Eye (tissue), 1 donor: ENCODE data around the gene CKAP5.

Experiments used
- DNase-seq: peaks from one replicate; pipeline ENCODE4 v3.0.0-alpha.2; 2015

The CKAP5 gene

DNA sequence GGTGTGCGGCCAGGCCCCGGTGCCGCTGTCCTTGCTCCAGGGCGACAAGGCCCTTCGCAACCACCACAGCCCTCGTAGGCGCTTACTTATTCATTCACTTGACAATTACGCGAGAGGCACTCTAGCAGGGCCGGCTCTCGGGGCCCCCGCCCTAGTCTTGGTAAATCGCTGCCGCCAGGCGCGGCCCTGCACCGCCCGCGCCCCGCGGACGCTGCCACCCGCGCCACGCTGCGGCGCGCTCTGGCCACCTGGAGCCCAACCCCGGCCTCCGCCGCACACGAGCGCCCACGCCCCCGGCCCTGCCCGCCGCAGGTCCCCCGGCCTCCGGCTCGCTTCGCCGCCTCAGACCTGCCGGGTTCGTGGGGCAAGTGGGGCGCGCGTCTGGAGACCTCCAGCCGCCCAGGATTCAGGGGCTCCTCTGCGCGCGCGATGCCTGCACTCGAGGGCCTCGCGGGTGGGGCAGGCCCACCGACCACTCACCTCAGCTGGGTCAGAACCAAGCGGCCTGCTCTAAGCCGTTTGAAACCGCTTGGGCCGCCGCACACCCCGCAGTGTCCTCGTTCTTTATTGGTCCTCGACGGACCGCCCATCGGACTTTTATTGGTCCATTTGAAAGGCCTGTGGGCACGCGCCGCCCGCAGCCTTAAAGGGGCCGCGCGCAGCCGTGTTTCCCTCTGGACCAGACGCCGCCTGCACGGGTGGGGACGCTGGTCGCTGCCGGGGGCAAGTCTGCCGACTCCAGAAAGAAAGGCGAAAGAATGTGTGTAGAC lies at the start of gene CKAP5:
Gene CKAP5 (minus strand): TSS at position 541 of the 770 bp plus-strand sequence. CDS start 25,049 bp downstream, outside the sequence.
- DNase-seq: peak; percentile 96

DNA sequence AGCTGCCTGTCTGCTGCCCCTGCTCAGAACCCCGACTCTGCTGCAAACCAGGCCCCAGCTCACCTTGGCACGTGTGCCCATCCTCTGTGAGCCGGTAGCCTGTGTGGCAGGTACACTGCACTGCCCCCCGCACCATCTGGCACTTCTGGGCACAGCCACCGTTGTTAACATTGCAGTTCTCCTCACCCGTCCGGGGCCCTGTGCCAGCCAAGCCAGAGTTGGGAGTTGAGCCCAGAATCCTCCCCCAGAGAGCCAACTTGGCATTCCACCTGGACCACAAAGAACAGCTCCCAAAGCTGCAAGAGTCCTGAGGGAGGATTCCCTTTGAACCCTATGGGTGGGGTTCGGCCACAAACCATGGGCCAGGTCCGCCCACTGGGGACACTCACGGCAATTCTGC lies 49.7 kb upstream of the CKAP5 start:
- DNase-seq: no peak

DNA sequence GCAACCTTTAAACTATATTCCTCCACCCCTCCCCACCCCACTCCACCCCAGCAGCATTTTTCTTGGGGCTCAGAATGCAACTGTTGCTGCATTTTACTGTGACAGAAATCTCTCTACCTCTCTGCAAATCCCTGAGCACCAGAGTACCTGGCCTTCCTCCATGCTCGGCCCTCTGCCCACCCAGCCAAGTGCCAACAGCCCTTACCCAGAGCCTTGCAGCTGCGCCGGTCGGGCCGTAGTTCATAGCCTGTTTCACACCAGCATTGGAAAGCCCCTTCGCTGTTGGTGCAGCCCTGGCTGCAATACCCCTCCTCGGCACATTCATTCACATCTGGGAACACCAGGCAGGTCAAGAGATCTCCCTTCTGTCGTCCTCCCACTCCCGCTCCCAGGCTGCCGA lies 48.9 kb upstream of the CKAP5 start:
- DNase-seq: no peak

DNA sequence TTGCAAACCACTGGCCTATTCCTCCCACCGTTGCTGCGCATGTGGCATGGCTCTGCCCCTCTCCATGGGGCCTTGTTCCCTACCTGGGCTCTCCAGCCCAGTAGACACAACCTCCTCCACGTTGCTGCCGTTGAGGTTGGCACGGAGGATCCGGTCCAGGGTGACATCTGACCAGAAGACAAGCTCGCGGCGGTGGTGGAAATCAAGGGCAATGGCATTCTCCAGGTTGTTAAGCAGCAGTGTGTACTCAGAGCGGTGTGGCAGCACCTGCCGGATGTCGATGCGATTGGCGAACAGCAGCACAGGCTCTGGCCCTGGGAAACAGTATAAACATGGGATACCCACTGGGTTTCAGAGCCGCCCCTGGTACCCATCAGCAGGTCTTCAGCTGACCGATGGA lies 48.4 kb upstream of the CKAP5 start:
- no peak for DNase-seq

DNA sequence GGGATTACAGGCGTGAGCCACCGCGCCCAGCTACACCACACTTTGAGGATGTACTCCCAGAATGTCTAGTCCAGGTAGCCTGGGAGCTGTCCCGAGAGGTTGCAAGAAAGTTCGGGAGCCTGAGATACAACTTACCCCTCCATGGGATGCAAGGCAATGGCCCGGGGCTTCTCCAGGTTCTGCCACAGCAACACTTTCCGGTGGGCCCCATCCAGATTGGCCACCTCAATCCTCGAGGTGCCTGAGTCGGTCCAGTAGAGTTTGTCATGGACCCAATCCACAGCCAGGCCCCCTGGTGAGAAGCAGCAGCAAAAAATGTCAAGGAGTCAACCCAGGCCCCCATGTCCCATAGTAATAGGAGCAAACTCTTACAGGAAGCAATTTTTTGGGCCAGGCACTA lies 46.8 kb upstream of the CKAP5 start:
- no peak for DNase-seq

DNA sequence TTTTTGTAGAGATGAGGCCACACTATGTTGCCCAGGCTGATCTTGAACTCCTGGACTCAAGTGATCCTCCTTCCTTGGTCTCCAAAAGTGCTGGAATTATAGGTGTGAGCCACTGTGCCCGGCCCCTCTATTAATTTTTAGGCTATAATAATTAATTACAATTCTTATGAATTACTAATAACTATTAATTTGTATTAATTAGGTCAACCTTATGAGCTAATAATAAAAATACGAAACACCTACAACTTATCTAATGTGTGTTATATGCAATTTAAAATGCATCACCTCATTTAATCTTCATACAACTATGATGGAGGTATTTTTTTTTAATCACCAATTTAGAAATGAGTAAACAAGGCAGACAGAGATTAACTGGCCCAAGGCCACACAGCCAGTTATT lies 46.0 kb upstream of the CKAP5 start:
- DNase-seq: no peak

DNA sequence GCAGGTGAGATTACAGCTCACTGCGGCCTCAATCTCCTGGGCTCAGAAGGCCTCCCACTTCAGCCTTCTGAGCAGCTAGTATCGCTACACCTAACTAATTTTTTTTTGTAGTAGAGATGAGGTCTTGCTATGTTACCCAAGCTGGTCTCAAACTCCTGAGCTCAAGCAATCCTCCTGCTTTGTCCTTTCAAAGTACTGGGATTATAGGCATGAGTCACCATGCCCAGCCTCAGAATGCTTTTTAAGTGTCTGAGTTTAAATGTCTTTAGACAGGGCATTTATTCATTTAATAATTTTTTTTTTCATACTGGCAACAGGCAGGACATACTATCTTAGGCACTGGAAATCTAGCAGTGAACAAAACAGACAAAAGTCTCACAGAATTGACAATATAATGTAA lies 44.6 kb upstream of the CKAP5 start:
- no peak for DNase-seq

DNA sequence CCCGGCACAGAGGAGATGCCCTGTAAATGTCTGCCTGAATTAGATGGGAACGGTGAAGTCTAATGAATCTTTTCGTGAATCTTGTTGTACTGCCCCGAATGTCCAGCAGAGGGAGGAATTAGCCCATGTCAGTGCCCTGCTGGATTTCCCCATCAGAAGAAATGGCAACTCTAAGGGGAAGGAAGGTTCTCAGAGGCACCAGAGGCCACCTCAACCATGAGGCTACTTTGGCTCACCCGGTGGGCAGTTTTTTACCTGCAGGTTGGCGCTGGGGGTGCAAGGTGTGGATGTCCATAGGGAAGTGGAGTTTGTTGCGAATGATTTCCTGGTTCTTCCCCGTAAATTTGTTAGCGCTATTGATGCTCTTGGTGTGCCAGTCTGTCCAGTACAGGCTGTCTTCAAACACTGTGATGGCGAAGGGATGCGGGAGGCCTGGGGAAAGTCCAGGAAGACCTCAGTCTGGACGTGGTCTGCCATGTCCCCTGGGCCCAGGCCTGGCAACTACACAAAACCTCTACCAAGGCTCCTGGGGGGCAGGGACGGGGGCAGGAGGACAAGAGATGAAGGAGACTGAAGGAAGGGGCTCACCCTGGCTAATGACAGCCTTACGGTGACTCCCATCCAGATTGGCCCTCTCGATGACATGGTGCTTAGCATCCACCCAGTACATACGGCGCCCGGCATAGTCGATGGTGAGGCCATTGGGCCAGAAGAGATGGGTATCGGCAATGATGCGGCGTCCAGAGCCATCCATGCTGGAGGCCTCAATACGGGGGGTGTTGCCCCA lies 43.8 kb upstream of the CKAP5 start:
- peak; percentile 94 for DNase-seq

DNA sequence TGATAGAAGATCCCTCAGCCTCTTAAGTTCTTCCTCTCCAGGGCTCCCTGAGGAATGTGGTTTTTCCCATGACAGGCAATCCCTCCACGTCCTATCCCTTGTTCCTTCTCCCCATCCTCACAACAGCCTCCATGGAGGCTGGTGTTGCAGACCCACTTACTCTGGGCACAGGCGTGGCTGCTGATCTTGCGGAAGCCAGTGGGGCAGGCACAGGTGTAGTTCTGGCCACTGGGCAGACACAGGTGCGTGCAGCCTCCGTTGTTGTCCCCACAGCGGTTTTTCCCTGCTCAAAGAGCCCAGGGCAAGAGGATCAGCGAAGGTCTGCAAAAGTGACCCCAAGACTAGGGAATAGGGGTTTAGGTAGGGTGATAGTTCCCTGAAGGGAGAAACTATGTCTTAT lies 43.2 kb upstream of the CKAP5 start:
- DNase-seq: no peak

DNA sequence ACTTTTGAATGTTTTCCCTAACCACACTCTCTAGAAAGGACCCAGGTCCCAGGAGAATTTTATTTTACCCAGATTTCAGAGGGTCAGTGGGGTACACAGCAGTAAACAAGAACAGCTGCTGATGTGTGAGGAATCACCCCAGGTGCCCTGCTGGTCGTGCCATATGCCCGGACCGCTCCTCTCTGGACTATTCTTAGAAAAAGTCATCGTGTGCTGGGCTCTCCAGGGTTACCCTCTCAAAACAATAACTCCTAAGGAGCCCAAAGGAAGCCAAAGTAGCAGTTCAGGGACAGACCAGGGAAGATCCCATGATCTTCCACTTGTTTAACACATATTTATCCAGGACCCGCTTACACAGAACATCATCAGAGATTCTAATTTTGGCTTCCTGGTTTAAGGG lies 42.6 kb upstream of the CKAP5 start:
- DNase-seq: no peak

DNA sequence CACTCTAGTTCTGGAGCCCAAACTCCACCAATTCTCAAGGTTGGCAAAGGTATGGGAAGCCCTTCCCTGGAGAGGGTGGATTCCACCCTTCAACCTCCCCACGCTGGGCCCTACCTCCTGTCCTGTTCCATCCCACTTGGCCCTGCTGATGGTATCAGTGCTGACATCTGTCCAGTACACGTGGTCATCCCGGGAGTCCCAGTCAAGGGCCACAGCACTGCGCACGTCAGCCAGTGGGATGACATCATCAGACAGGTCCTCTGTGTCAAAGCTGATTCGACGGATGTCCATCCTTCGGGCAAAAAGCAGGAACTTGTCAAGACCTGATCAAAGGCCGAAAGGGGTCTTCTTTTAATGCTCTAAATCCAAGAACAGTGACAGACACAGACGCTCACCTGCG lies 40.1 kb upstream of the CKAP5 start:
- no peak for DNase-seq

DNA sequence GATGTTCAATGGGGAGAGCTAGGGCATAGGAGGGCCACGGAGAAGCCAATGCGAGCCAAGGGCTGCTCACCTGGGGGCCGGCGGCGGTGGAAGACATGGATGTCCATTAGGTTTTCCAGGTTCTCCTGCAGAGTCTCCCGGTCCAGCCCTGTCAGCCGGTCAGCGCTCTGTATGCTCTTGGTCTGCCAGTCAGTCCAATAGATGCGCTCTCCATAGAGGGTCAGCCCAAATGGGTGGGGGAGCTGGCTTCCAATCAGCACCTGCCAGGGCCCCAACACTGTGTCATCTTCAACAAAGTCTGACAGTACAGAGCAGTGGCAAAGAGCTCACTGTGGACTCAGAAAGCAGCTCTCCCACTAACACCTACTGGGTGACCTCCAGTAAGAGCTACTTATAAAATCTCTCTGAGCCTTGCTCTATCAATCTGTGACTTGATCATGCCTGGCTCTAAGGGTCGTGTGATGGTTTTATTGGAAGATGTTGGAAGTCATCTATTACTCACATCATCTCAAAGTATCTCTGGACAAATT lies 33.0 kb upstream of the CKAP5 start:
- DNase-seq: no peak

DNA sequence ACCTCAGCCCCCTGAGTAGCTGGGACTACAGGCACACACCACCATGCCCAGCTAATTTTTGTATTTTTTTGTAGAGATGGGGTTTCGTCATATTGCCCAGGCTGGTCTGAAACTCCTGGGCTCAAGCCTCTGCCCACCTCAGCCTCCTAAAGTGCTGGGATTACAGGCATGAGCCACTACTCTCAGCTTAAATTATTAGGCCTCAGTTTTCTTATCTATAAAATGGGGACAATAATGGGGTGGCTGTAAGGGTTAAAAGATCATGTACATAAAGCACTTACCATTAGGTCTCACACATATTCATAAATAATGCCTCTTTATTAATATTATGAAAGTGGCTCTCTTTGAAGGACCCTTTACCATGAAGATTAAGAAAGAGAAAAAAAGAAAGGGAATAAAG lies 31.5 kb upstream of the CKAP5 start:
- DNase-seq: no peak

DNA sequence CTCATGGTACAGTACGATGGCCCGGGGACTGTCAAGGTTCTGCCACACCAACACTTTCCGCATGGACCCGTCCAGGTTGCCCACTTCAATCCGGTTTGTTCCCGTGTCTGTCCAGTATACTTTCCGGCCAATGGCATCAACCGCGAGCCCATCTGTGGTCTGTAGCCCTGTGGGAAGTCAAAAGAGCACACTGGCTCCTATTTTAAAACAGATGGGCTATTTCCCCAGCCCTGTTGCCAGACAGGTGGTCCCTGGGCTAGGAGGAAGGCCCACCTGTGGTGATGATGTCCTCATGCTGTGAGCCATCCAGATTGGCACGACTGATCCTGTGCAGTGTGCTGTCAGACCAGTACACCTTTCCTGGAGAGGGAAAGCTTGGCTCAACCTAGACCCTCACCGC lies 30.4 kb upstream of the CKAP5 start:
- DNase-seq: no peak

DNA sequence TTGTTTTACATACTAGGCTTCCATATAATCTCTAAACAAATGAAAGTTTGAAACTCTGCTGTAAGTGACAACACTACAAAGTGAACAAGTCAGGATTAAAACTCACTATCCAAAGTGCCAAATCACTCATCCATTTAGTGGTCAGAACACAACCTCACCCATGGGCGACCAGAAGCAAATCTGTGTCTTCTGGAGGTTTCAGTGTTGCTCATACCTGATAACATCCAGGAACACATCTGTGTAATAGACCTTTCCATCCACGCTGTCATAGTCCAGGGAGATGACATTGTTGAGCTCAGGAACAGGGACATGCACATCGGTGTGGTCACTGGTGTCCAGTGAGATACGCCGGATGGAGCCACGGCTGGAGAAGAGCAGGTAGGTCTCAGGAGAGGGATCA lies 28.5 kb upstream of the CKAP5 start:
- no peak for DNase-seq

DNA sequence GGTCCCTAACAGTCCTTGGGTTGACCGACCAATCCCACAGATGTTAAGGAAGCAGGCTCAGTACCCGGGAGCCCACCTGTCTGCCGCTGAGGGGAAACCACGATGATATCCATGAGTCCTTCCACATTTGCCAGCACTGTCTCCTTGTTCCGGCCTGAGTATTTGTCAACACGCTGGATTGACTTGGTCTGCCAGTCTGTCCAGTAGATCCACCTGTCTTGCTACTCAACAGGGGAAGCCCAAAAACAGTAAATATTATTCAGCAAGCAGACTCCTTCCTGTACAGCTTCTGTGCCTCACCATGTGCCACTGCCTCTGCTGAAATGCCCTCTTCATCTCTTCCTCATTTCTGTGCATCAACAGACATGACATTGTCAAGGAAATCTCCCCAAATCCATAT lies 22.8 kb upstream of the CKAP5 start:
- no peak for DNase-seq

DNA sequence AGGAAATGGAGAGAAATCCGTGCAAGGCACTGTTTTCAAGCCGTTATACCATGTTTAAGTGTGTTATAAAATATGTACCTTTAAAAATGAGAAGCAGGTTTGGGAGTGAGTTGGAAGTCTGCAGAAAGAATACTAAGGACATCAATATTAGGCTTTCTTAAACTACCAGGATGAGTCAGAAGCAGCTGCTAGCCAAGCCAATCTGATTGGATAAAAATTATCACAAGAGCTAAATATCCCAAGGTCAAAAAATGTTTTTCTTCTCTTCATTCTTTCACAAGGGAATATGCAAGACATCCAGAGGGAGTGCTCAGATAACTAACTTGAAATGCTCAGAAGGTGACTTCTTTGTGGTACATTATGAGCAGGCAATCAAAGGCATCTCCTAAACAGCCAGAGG lies 19.3 kb upstream of the CKAP5 start:
- DNase-seq: no peak

DNA sequence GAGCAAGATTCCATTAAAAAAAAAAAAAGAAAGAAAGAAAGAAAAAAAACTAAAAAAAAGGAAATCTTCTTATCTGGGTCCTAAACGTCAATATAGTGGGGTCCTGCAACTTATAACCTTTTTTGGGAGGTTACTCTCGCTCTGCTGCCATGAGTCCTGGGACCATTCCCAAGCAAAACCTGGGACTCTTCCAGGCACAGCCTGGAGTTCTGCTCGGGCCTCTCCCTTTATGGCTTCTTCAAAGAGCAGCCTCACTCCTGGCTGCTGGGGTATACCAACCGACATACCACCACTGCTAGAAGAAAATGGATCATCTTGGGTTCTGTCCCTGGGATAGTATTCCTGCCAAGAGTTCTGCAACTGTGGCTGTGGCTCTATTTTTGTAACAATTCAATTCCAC lies 14.1 kb upstream of the CKAP5 start:
- DNase-seq: no peak

DNA sequence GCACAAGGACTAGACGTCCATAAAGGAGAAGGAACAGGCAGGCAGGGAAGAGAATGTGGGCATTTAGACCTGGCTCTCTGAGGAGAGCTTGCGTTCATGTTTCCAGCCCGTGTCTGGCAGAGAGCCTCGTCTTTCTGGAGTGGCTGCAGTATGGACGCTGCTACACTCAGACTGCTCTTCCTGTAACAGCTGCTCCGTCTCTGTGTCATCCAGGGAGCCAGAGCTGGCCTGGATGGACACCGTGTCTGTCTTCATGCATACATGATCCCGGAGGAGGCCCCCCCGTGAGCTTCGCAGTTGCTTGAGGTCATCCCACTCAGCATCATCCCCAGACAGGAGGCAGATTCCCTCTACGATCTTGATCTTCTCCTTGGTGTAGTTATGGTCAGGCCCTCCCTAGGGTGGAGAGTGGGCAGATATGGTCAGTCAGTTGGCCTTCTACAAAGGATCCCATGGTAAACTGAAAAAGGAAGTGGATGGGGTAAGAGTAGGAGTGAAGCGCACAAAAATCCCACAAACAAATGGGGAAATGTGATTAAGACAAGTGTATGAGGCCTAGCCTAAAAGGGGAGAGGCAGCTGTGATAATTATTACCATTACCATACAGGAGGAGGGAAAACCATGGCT lies 13.0 kb upstream of the CKAP5 start:
- no peak for DNase-seq

DNA sequence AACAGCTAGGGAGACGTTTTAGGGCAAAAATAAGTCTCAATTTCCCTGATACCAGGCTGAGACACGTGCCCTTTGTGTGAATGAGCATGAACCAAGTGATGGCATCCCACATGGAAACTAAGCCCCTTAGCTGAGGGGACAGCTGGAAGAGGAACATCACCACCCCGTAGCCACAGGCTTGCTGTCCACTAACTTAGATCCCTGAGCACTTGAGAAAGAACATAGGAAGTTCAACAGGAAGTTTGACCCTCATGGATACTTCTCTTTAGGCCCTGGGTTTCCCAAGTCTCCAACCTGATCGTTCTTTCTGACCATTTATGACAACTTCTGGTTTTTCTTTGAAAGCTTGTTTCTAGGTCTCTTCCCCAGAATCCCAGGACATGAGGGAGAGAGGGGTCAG lies 11.6 kb upstream of the CKAP5 start:
- DNase-seq: no peak

DNA sequence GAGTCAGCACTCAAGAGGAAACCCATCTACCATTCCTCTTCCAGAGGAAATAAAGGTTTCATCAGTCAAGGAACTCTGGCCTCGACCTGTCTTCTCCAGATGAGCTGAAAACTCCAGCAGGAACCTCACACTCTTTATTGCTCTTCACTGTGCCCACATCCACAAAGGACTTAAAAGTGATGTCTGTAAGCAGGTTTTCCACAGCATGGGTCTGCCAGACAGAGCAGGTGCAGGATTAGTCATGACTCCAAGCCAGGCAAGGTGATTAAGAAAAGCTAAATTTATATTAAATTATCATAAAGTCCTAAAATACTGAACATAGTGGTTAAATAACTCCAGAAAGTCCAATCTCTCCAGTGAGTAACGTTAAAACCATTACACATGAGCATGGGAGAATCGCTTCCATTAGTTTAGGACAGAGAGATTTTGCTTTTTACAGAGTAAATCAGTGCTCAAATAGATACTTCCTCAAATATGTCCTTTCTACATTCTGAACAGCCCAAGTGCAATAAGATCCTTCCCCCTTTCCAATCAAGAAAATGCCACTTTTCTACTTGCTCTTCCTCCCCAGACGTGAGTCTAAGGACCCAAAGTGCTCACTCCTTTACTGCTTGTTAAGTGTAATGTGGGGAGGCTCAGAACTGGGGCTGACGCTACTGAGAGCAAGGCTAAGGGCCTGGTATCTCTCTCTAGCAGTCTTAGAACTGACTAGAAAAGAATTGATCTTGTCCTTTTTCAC lies 10.7 kb upstream of the CKAP5 start:
- no peak for DNase-seq

DNA sequence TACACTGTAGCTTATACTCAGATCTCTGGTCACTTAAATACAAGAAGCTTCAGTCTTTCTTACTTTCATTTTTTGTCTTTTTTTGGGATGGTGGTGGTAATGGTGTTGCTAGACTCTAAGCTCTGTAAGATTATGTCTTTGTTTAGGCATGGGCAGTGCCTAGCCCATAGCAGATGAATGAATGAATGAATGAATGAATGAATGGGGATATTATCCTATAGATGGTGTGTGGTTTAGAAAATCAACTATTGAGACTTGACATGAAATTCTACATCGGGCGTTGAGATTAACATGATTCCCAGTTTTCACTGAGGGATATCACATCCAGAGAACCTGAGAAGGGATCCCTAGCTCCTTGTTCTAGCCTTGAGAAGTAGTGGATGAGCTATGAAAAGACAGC lies 9.8 kb upstream of the CKAP5 start:
- no peak for DNase-seq

DNA sequence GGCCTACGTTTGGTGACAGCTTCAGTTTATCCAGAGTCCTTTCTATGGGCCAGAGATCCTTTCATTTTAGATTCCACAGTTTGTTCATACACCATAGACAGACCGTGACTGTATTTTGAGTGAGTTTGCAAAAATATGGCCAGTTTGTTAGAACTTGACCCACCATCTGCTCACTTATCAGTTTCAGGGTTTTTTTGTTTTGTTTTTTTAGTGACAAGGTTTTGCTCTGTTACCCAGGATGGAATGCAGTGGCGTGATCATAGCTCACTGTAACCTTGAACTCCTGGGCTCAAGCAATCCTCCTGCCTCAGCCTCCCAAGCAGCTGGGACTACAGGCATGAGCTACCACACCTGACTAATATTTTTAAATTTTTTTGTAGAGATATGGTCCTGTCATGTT lies 9.1 kb upstream of the CKAP5 start:
- DNase-seq: no peak
